ENCODE results near the gene PPP1R26.

The PPP1R26 gene

DNA sequence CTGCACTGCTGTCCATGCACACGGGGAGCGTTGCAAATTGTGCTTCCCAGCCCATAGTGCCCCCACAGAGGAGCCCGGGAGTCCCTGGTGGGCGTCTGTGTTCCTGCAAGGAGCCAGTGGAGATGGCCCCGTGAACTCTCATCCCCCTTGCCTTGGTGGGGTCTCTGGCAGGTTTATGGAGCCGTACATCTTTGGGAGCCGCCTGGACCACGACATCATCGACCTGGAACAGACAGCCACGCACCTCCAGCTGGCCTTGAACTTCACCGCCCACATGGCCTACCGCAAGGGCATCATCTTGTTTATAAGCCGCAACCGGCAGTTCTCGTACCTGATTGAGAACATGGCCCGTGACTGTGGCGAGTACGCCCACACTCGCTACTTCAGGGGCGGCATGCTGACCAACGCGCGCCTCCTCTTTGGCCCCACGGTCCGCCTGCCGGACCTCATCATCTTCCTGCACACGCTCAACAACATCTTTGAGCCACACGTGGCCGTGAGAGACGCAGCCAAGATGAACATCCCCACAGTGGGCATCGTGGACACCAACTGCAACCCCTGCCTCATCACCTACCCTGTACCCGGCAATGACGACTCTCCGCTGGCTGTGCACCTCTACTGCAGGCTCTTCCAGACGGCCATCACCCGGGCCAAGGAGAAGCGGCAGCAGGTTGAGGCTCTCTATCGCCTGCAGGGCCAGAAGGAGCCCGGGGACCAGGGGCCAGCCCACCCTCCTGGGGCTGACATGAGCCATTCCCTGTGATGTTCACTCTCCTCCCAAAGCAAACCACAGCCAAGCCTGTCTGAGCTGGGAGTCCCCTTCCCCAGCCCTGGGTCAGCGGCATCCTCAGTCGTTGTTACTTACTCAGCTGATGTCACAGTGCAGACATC lies 24.0 kb downstream of the PPP1R26 start:
- DNase-seq (ENCODE audit: low read depth, low spot score), result no peak
- TF ChIP-seq, protein P1, sequence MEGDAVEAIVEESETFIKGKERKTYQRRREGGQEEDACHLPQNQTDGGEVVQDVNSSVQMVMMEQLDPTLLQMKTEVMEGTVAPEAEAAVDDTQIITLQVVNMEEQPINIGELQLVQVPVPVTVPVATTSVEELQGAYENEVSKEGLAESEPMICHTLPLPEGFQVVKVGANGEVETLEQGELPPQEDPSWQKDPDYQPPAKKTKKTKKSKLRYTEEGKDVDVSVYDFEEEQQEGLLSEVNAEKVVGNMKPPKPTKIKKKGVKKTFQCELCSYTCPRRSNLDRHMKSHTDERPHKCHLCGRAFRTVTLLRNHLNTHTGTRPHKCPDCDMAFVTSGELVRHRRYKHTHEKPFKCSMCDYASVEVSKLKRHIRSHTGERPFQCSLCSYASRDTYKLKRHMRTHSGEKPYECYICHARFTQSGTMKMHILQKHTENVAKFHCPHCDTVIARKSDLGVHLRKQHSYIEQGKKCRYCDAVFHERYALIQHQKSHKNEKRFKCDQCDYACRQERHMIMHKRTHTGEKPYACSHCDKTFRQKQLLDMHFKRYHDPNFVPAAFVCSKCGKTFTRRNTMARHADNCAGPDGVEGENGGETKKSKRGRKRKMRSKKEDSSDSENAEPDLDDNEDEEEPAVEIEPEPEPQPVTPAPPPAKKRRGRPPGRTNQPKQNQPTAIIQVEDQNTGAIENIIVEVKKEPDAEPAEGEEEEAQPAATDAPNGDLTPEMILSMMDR (IDR thresholded peaks at IDR 0.05; ENCODE audit: low read depth, low read length), result no peak
- in situ Hi-C loops (cut with HindIII; ENCODE audit: low sequenced_read_pairs), result no loop called here
- no peak overlapping the region for H3K4me3 ChIP-seq (ENCODE audit: low read depth, low read length)

DNA sequence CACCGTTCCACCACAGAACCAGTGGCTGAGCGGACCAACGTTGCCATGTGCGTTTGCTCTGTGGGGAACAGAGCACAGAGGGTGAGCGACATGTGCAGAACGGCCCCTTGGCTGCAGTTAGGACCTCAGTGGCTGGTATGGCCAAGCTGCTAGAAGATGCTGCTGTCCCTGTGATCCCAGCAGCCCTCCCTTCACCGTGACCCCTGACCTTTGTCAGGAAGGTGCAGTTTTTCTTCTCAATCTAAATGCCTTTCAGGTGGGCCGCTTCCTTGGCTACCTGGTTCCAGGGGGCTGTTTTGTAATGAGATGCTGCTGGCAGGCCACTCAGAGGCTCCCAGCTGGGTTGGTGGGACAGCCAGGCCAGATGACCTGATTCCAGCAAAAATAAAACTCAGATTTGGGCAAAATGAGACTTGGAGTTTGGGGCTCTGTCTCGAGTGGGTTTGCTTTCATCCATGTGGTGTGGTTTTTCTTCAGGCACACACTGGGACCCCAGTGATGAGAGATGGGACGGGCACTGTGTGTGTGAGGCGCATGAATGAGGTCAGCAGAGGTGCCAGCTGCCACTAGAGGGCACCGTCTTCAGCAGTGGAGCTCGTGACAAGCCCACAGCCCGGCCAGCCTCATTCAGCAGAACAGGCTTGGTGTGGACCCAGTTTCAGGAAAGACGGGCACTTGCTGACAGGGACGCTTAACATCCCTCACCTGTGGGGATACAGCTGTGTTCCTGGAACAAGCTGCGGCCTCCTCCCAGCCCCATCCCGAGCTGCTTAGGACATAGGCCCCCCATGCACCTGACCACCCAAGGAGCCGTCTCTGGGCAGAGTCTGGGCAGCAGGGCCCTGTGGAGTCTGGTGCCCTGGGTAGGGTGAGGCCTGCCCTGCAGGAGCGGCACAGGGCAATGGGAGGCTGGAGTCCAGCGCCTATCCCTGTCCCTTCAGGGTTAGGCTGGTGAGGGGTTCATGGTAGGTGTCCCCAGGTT lies 25.0 kb downstream of the PPP1R26 start:
- peak; percentile 35 for DNase-seq (ENCODE audit: low read depth, low spot score)
- no peak overlapping the region for H3K4me3 ChIP-seq (ENCODE audit: low read depth, low read length)
- TF ChIP-seq, protein P1 (IDR thresholded peaks at IDR 0.05; ENCODE audit: low read depth, low read length), result peak; percentile 84
- in situ Hi-C loops (cut with HindIII; ENCODE audit: low sequenced_read_pairs), result no loop called here

DNA sequence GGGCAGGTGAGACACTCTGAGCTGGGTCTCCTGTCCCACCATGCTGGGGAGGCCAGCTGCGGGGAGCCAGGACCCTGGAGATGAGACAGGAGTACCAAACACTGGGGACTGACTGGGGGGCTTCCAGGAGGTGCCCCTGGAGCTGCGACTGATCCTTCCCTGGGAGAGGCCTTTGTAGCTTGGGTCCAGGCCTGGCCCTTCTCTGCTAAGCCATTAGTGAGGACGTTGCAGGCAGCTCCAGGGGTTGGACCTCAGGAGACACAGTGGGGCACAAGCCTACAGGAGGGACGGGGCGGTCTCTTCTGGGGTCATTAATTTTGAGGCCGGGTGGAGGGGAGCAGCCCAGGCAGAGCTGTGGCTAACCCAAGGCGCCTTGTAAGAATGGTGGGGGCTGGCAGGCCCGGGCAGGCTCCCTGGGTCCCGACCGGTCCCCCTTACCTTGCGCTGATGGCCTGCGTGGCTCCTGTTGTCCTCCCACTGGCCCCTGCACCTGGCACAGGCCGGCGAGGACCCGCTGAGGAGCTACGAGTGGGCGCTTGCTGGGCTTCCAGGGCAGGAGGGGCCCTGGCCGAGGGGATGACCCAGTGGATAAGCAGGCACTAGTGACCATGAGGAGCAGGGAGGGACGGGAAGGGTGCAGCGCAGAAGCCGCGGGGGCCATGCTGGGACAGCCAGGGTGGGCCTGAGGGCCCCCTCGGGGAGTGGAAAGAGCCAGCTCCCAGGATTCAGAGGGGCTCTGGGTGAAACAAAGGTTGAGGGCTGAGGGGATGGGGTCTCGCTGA lies 26.0 kb downstream of the PPP1R26 start:
- in situ Hi-C loops (cut with HindIII; ENCODE audit: low sequenced_read_pairs), result no loop called here
- DNase-seq (ENCODE audit: low read depth, low spot score), result no peak
- TF ChIP-seq, protein P1 (IDR thresholded peaks at IDR 0.05; ENCODE audit: low read depth, low read length), result no peak
- no peak overlapping the region for H3K4me3 ChIP-seq (ENCODE audit: low read depth, low read length)

DNA sequence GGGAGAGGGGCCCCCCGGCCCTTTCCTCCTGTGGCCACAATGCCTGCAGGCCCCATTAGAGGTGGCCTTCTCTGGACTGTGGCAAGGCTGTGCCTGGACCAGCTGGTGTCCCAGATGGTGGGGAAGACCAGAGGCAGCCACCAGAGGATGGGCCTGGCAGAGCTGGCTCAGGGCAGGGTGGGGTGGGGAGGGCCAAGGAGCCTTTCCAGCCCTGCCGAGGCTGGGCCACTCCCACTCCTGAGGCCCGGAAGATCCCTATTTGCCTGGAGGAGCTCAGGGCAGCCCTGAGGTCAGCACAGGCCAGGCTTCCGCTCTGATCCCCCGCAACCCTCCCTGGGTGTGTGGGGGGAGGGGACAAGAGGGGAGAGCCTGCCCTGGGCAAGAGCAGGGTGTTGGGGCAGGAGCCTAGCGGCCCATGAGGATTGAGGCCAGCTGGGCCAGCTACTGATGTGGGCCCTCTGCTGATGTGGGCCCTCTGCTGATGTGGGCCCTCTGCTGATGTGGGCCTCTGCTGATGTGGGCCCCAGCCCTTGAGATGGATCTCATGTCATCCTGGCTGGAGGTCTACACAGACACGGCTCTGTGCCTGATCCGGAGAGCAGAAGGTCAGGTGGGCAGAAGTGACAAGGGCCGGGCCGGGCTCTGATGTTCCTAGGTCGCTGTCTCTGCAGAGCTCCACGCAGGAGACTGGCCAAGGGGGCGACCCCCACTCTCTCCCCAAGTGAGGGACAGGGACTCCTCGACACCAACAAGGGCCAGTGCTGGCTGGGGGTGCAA lies 26.9 kb downstream of the PPP1R26 start:
- in situ Hi-C loops (cut with HindIII; ENCODE audit: low sequenced_read_pairs), result no loop called here
- DNase-seq (ENCODE audit: low read depth, low spot score), result no peak
- H3K4me3 ChIP-seq (ENCODE audit: low read depth, low read length), result no peak overlapping the region
- TF ChIP-seq, protein P1 (IDR thresholded peaks at IDR 0.05; ENCODE audit: low read depth, low read length), result no peak

DNA sequence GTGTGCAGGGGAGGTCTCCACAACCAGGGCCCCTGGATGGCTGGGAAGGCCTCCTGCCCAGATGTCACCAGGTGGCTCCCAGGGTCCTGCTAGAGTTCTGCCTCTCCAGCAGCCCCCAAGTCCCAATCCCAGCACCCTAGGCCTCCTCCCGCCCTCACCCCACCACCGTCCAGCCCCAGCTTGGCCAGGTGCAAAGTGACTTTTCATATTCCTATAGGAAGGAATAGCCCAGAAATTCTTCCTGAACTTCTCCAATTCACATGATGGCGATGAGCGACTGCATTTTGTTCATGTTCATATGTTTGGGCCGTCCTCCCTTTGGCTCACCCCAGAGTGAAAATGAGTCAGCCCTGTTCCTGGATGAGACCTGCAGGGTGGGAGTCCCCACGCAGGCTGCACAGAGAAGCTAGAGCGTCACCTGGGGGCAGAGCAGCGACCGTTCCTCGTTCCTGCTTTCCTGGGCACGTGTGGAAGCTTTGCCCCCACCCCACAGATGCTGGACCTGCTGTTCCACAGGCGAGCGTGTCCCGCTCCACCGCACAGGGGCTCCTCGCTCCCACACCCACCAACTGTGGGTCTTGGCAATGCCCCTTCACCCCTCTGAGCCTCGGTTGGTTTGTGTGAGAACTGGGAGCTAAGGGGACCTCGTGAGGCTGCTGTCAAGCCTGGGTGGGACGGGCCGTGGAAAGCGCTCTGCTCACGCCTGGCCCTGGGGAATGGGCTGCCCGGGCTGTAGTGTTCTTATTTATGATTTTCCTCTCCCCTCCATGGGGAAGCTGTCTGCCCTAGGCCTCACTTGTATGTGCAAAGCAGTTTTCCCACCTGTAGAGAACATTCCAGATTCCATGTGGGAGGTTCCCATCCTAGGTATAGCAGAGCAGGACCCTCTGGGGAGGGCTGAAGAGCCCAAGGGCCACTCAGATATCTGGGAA lies 27.8 kb downstream of the PPP1R26 start:
- in situ Hi-C loops (cut with HindIII; ENCODE audit: low sequenced_read_pairs), result no loop called here
- H3K4me3 ChIP-seq (ENCODE audit: low read depth, low read length), result no peak overlapping the region
- TF ChIP-seq, protein P1 (IDR thresholded peaks at IDR 0.05; ENCODE audit: low read depth, low read length), result no peak
- no peak for DNase-seq (ENCODE audit: low read depth, low spot score)
